ENCODE data around the gene ZNF865. TPM values are rescaled to one million over a fixed set of nuclear protein-coding genes. Genes with fewer than 3 reads are reported as not detected.

The ZNF865 gene
- total and polyA plus RNA-seq, 2 donors, result 2.1 to 13.7 TPM

- H3K27ac ChIP-seq (ENCODE audit: low read depth), result peak overlapping the region; percentile 70
- DNase-seq (ENCODE audit: extremely low spot score), result peak; percentile 95
- H3K4me3 ChIP-seq (ENCODE audit: low read depth, low read length), result peak overlapping the region; percentile 79
- H3K4me1 ChIP-seq (ENCODE audit: insufficient read depth), result no peaks in the 10 kb centered on the region
- H3K36me3 ChIP-seq (ENCODE audit: insufficient read depth), result no peaks in the 10 kb centered on the region
- under 1% methylated on average over 43 of the region's 43 CpGs for WGBS
Measured at GRCh38 chr19:55605207-55605636, 225 bp upstream of the ZNF865 start.

GRCh38 chr19:55606471-55606787 is 982 bp downstream of the ZNF865 start:
- peak overlapping the region; percentile 13 for H3K27ac ChIP-seq (ENCODE audit: low read depth)
- DNase-seq (ENCODE audit: extremely low spot score), result no peak
- WGBS, result 22% methylated on average over 12 of the region's 12 CpGs
- peak overlapping the region; percentile 79 for H3K4me3 ChIP-seq (ENCODE audit: low read depth, low read length)
- no peaks in the 10 kb centered on the region for H3K36me3 ChIP-seq (ENCODE audit: insufficient read depth)
- H3K4me1 ChIP-seq (ENCODE audit: insufficient read depth), result no peaks in the 10 kb centered on the region

GRCh38 chr19:55606817-55607216 is 1.4 kb downstream of the ZNF865 start:
- no peak overlapping the region for H3K4me3 ChIP-seq (ENCODE audit: low read depth, low read length)

GRCh38 chr19:55609326-55609725 is 3.9 kb downstream of the ZNF865 start:
- H3K4me1 ChIP-seq (ENCODE audit: insufficient read depth), result no peaks in the 10 kb centered on the region
- DNase-seq (ENCODE audit: extremely low spot score), result no peak
- WGBS, result 95% methylated on average over 5 of the region's 5 CpGs
- no peaks in the 10 kb centered on the region for H3K36me3 ChIP-seq (ENCODE audit: insufficient read depth)
- no peak overlapping the region for H3K27ac ChIP-seq (ENCODE audit: low read depth)
- H3K4me3 ChIP-seq (ENCODE audit: low read depth, low read length), result no peak overlapping the region

More at GRCh38 chr19:55606817-55607216, 1.4 kb downstream of the ZNF865 start:
- DNase-seq (ENCODE audit: extremely low spot score), result no peak
- no peaks in the 10 kb centered on the region for H3K4me1 ChIP-seq (ENCODE audit: insufficient read depth)
- H3K27ac ChIP-seq (ENCODE audit: low read depth), result no peak overlapping the region
- WGBS, result 77% methylated on average over 9 of the region's 9 CpGs
- H3K36me3 ChIP-seq (ENCODE audit: insufficient read depth), result no peaks in the 10 kb centered on the region

GRCh38 chr19:55611300-55611982 is 6.0 kb downstream of the ZNF865 start:
- H3K27ac ChIP-seq (ENCODE audit: low read depth), result no peak overlapping the region
- 74% methylated on average over 15 of the region's 15 CpGs for WGBS
- peaks cover 2% of the 10 kb centered on the region for H3K36me3 ChIP-seq (ENCODE audit: insufficient read depth)
- no peaks in the 10 kb centered on the region for H3K4me1 ChIP-seq (ENCODE audit: insufficient read depth)
- no peak overlapping the region for H3K4me3 ChIP-seq (ENCODE audit: low read depth, low read length)
- DNase-seq (ENCODE audit: extremely low spot score), result no peak

GRCh38 chr19:55611983-55612645 is 6.7 kb downstream of the ZNF865 start:
- Histone ChIP-seq H3K27ac (ENCODE audit: low read depth) (no peak overlapping the region), H3K4me1 (ENCODE audit: insufficient read depth) (no peaks in the 10 kb centered on the region), H3K4me3 (ENCODE audit: low read depth, low read length) (no peak overlapping the region), H3K36me3 (ENCODE audit: insufficient read depth) (peaks cover 2% of the 10 kb centered on the region)
- 81% methylated on average over 3 of the region's 3 CpGs for WGBS
- DNase-seq (ENCODE audit: extremely low spot score), result no peak

- H3K4me1 ChIP-seq (ENCODE audit: insufficient read depth), result no peaks in the 10 kb centered on the region
- no peak overlapping the region for H3K27ac ChIP-seq (ENCODE audit: low read depth)
- DNase-seq (ENCODE audit: extremely low spot score), result no peak
- H3K4me3 ChIP-seq (ENCODE audit: low read depth, low read length), result no peak overlapping the region
- WGBS, result 96% methylated on average over 27 of the region's 27 CpGs
- peaks cover 2% of the 10 kb centered on the region for H3K36me3 ChIP-seq (ENCODE audit: insufficient read depth)
Measured at GRCh38 chr19:55613396-55613795, 7.9 kb downstream of the ZNF865 start.

GRCh38 chr19:55613930-55614710 is 8.7 kb downstream of the ZNF865 start:
- Histone ChIP-seq H3K4me3 (ENCODE audit: low read depth, low read length) (no peak overlapping the region), H3K27ac (ENCODE audit: low read depth) (no peak overlapping the region), H3K36me3 (ENCODE audit: insufficient read depth) (peaks cover 2% of the 10 kb centered on the region), H3K4me1 (ENCODE audit: insufficient read depth) (no peaks in the 10 kb centered on the region)
- WGBS, result 95% methylated on average over 75 of the region's 75 CpGs
- DNase-seq (ENCODE audit: extremely low spot score), result no peak

GRCh38 chr19:55614711-55615542 is 9.5 kb downstream of the ZNF865 start:
- Histone ChIP-seq H3K36me3 (ENCODE audit: insufficient read depth) (peaks cover 2% of the 10 kb centered on the region), H3K27ac (ENCODE audit: low read depth) (no peak overlapping the region)

GRCh38 chr19:55615543-55616394 is 10.3 kb downstream of the ZNF865 start:
- Histone ChIP-seq H3K4me3 (ENCODE audit: low read depth, low read length) (no peak overlapping the region), H3K27ac (ENCODE audit: low read depth) (no peak overlapping the region), H3K36me3 (ENCODE audit: insufficient read depth) (peaks cover 2% of the 10 kb centered on the region), H3K4me1 (ENCODE audit: insufficient read depth) (no peaks in the 10 kb centered on the region)
- no peak for DNase-seq (ENCODE audit: extremely low spot score)
- 98% methylated on average over 88 of the region's 88 CpGs for WGBS

More at GRCh38 chr19:55614711-55615542, 9.5 kb downstream of the ZNF865 start:
- H3K4me3 ChIP-seq (ENCODE audit: low read depth, low read length), result no peak overlapping the region
- 97% methylated on average over 98 of the region's 98 CpGs for WGBS
- no peak for DNase-seq (ENCODE audit: extremely low spot score)
- H3K4me1 ChIP-seq (ENCODE audit: insufficient read depth), result no peaks in the 10 kb centered on the region

- Histone ChIP-seq H3K27ac (ENCODE audit: low read depth) (no peak overlapping the region), H3K4me1 (ENCODE audit: insufficient read depth) (no peaks in the 10 kb centered on the region), H3K4me3 (ENCODE audit: low read depth, low read length) (no peak overlapping the region), H3K36me3 (ENCODE audit: insufficient read depth) (peaks cover 2% of the 10 kb centered on the region)
- 98% methylated on average over 38 of the region's 38 CpGs for WGBS
- DNase-seq (ENCODE audit: extremely low spot score), result no peak
Measured at GRCh38 chr19:55616395-55616875, 11.0 kb downstream of the ZNF865 start.

GRCh38 chr19:55617426-55617825 is 12.0 kb downstream of the ZNF865 start:
- 87% methylated on average over 8 of the region's 8 CpGs for WGBS
- Histone ChIP-seq H3K36me3 (ENCODE audit: insufficient read depth) (peaks cover 2% of the 10 kb centered on the region), H3K4me3 (ENCODE audit: low read depth, low read length) (no peak overlapping the region), H3K27ac (ENCODE audit: low read depth) (no peak overlapping the region), H3K4me1 (ENCODE audit: insufficient read depth) (no peaks in the 10 kb centered on the region)
- no peak for DNase-seq (ENCODE audit: extremely low spot score)

All from urinary bladder (tissue), 4 donors.